ENCODE results near the gene SLC8A2.

GRCh38 chr19:47490031-47490430 is 18.3 kb upstream of the SLC8A2 start:
- no peak for TF ChIP-seq CTCF (optimal IDR thresholded peaks at IDR 0.05 in 1 of 3, IDR thresholded peaks at IDR 0.05 in 1 of 3, conservative IDR thresholded peaks at IDR 0.05 in 1 of 3; ENCODE audit: extremely low read depth in 1 of 3, insufficient read depth in 2 of 3, low read length in 3 of 3)
- TF ChIP-seq EZH2 (IDR thresholded peaks at IDR 0.05; ENCODE audit: low read length), result no peak
